SK-N-SH (cell line): Measurements from ENCODE around the gene TMEM35B. TPM values are rescaled to one million over a fixed set of nuclear protein-coding genes. Genes with fewer than 3 reads are reported as not detected.

Source experiments
- CTCF ChIA-PET: fragments of 300-600, 350-600 bp; formaldehyde crosslinking; extraction: SDS; loops from one replicate; lab custom pipeline; 2021; lab: Yijun Ruan, JAX
- POLR2A ChIA-PET: fragments of 350-600 bp; sonication (Branson Sonifier 250); formaldehyde crosslinking; extraction: SDS; loops from one replicate; lab custom pipeline; 2020; ENCODE audit warnings: antibody characterized with exemption, inconsistent platforms; lab: Yijun Ruan, JAX
- DNase-seq: peaks from one replicate; pipeline ENCODE4 v3.0.0; 2012
- H2AFZ ChIP-seq: fragments of 200-600 bp; sonication (generic); 2 replicates; pipeline ENCODE4 v1.8.1; 2016; ENCODE audit warnings: antibody characterized with exemption, mild to moderate bottlenecking, low read depth
- H3F3A ChIP-seq: fragments of 200-600 bp; sonication (generic); replicated peaks from 2 replicates; pipeline ENCODE3; 2016; ENCODE audit warnings: antibody characterized with exemption, mild to moderate bottlenecking; ENCODE audit not compliant: insufficient read depth
- H3K27ac ChIP-seq, 2 experiments: fragments of 200-500 bp in 1 of 2; fragments of 200-600 bp in 1 of 2; sonication (Bioruptor generic) in 1 of 2; sonication (generic), shearing (Covaris generic) in 1 of 2; 2 replicates each; pipeline versions ENCODE4 v1.5.1 to v1.6.1; 2014 to 2016; ENCODE audit warnings: low read depth in 2 of 2, inconsistent platforms in 1 of 2, low read length in 1 of 2, mild to moderate bottlenecking in 1 of 2, mixed read lengths in 1 of 2
- H3K27me3 ChIP-seq: fragments of 200-600 bp; sonication (generic), shearing (Covaris generic); 2 replicates; pipeline ENCODE4 v1.6.1; 2016; ENCODE audit warnings: mixed run types; ENCODE audit not compliant: insufficient read depth
- H3K36me3 ChIP-seq, 2 experiments: fragments of 200-500 bp in 1 of 2; fragments of 200-600 bp in 1 of 2; sonication (Bioruptor generic) in 1 of 2; sonication (generic) in 1 of 2; replicated peaks in 1 of 2; 2 replicates each; pipeline versions ENCODE3 to v1.5.1; 2014 to 2016; ENCODE audit warnings: low read length in 1 of 2, mild to moderate bottlenecking in 1 of 2; ENCODE audit not compliant: insufficient read depth in 2 of 2, control insufficient read depth in 1 of 2
- H3K4me1 ChIP-seq, 2 experiments: fragments of 200-500 bp in 1 of 2; fragments of 200-600 bp in 1 of 2; sonication (Bioruptor generic) in 1 of 2; sonication (generic), shearing (Covaris generic) in 1 of 2; 2 replicates each; pipeline versions ENCODE4 v1.5.1 to v1.6.1; 2014 to 2016; ENCODE audit warnings: low read depth in 1 of 2, low read length in 1 of 2, mixed run types in 1 of 2; ENCODE audit not compliant: insufficient read depth in 2 of 2, control insufficient read depth in 1 of 2
- H3K4me2 ChIP-seq: fragments of 200-600 bp; sonication (generic), shearing (Covaris generic); 2 replicates; pipeline ENCODE4 v1.6.1; 2017; ENCODE audit warnings: mixed run types
- H3K4me3 ChIP-seq, 2 experiments: fragments of 200-500 bp in 1 of 2; fragments of 200-600 bp in 1 of 2; sonication (Bioruptor generic) in 1 of 2; sonication (generic), shearing (Covaris generic) in 1 of 2; 2 replicates each; pipeline versions ENCODE4 v1.5.1 to v1.8.1; 2014 to 2016; ENCODE audit warnings: low read depth in 2 of 2, inconsistent platforms in 1 of 2, low read length in 1 of 2, mild to moderate bottlenecking in 1 of 2, mixed read lengths in 1 of 2, moderate library complexity in 1 of 2
- H3K79me2 ChIP-seq: fragments of 200-600 bp; sonication (generic); 2 replicates; pipeline ENCODE4 v1.8.1; 2017; ENCODE audit warnings: mild to moderate bottlenecking; ENCODE audit not compliant: insufficient read depth
- H3K9ac ChIP-seq: fragments of 200-600 bp; sonication (generic); 2 replicates; pipeline ENCODE4 v1.6.1; 2017; ENCODE audit warnings: mixed run types
- H3K9me2 ChIP-seq: fragments of 200-600 bp; sonication (generic); 2 replicates; pipeline ENCODE4 v1.6.1; 2017; ENCODE audit warnings: mixed run types
- H3K9me3 ChIP-seq: fragments of 200-600 bp; sonication (generic); 2 replicates; pipeline ENCODE4 v1.6.1; 2017; ENCODE audit warnings: mixed run types, mild to moderate bottlenecking, moderate library complexity
- H4K20me1 ChIP-seq: fragments of 200-600 bp; sonication (generic); 2 replicates; pipeline ENCODE4 v1.6.1; 2017; ENCODE audit warnings: mild to moderate bottlenecking, mixed run types; ENCODE audit not compliant: insufficient read depth
- CHD2 ChIP-seq: fragments of 150-350 bp; IDR thresholded peaks from 2 replicates; pipeline ENCODE4 v1.6.1; 2018; ENCODE audit warnings: low read length; ENCODE audit not compliant: partially characterized antibody
- ELF1 ChIP-seq: IDR thresholded peaks from 2 replicates; pipeline ENCODE4 v1.4.0; 2012
- FOXM1 ChIP-seq: IDR thresholded peaks from 2 replicates; pipeline ENCODE4 v1.4.0; 2012; ENCODE audit warnings: low read depth, mild to moderate bottlenecking
- MEF2A ChIP-seq: IDR thresholded peaks from 2 replicates; pipeline ENCODE4 v1.4.0; 2012; ENCODE audit warnings: low read depth, borderline replicate concordance
- MXI1 ChIP-seq: IDR thresholded peaks from 2 replicates; pipeline ENCODE4 v1.6.1; 2012; ENCODE audit warnings: mild to moderate bottlenecking, low read depth, low read length, improper control_type of control experiment
- NFIC ChIP-seq: IDR thresholded peaks from 2 replicates; pipeline ENCODE4 v1.4.0; 2012; ENCODE audit warnings: borderline replicate concordance
- POLR2AphosphoS5 ChIP-seq: IDR thresholded peaks from 2 replicates; pipeline ENCODE4 v1.6.1; 2012; ENCODE audit warnings: low read depth, low read length
- RXRA ChIP-seq: IDR thresholded peaks from 2 replicates; pipeline ENCODE4 v1.4.0; 2012; ENCODE audit warnings: low read depth, mild to moderate bottlenecking, borderline replicate concordance
- YY1 ChIP-seq: IDR thresholded peaks from 2 replicates; pipeline ENCODE4 v1.4.0; 2012; ENCODE audit warnings: low read depth, mild to moderate bottlenecking
- WGBS: methylation state at CpG from one replicate; pipeline ENCODE4 v1.1.6; 2017; ENCODE audit warnings: low lambda C conversion rate; 5-methylcytosine and 5-hydroxymethylcytosine counted together
- polyA plus RNA-seq, 3 experiments: library from polyadenylated mRNA; depleted of rRNA; stranded (reverse); fragments of >200 nt; gene quantifications; 2 replicates each; pipeline ENCODE4 v1.2.3, GENCODE V29; 2012
- TF ChIP-seq, protein P1 (sequence below): IDR thresholded peaks from 2 replicates; pipeline ENCODE4; 2012
- TF ChIP-seq, protein P2 (sequence below): IDR thresholded peaks from 2 replicates; pipeline ENCODE4 v1.4.0; 2012; ENCODE audit warnings: low read depth
- TF ChIP-seq, protein P3 (sequence below): IDR thresholded peaks from 2 replicates; pipeline ENCODE4 v1.6.1; 2012; ENCODE audit warnings: mild to moderate bottlenecking, low read depth, low read length, moderate library complexity
- TF ChIP-seq, protein P4 (sequence below): IDR thresholded peaks from 2 replicates; pipeline ENCODE4 v1.4.0; 2012; ENCODE audit warnings: low read depth, borderline replicate concordance
- TF ChIP-seq, protein P5 (sequence below): IDR thresholded peaks from 2 replicates; pipeline ENCODE4 v1.4.0; 2012; ENCODE audit warnings: low read depth, borderline replicate concordance

Gene TMEM35B
- polyA plus RNA-seq, 1 of the 3 experiments (the other 2 are of a cell fraction) = 47.4 TPM

DNA sequence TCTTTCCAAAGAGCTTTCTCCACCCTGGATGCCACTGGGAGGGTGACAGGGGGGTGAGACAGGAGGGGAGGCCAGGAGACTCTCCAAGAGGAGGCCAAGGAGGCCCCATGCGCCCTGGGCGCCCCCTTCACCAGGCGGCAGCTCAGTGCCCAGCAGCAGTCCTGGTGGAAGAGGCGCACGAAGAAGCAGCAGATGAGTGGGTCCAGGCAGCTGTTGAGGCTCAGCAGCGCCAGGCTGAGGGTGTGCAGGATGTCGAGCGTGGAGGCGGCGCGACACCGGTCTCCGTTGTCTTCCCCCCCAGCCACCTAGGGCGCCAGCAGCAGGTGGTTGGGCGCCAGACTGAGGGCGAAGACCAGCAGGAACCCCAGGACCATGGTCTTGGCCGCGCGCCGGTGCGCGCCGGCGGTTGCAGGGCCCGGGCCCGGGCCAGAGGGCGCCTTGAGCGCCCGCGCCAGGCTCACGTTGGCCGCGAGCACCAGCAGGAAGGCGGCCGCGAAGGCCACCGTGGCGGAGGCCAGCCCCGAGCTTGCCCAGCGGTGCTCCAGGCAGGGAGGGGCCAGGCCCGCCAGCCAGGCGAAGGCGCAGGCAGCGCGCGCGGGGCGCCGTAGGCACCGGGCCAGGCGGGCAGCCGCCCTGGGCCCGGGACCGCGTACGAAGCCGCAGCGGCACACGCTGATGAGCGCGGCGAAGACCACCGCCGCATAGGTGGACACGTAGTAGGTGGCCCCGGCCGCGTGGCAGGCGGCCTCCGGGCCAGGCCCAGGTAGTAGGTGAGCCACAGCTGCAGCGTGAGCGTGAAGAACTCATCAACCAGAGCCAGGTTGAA is 8.6 kb downstream of the TMEM35B start:
- H3K4me2 ChIP-seq = no peak overlapping the region
- no peak overlapping the region for H2AFZ ChIP-seq
- no peaks in the 10 kb centered on the region for H3K27me3 ChIP-seq
- 98% methylated on average over 38 of the region's 72 CpGs for WGBS
- no peak for DNase-seq
- peaks cover 0 to 10% of the 10 kb centered on the region in 2 experiments; a peak in 1 of 4 replicates for H3K4me1 ChIP-seq
- TF ChIP-seq, protein P1, sequence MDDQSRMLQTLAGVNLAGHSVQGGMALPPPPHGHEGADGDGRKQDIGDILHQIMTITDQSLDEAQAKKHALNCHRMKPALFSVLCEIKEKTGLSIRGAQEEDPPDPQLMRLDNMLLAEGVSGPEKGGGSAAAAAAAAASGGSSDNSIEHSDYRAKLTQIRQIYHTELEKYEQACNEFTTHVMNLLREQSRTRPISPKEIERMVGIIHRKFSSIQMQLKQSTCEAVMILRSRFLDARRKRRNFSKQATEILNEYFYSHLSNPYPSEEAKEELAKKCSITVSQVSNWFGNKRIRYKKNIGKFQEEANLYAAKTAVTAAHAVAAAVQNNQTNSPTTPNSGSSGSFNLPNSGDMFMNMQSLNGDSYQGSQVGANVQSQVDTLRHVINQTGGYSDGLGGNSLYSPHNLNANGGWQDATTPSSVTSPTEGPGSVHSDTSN = no peak
- TF ChIP-seq ELF1 (no peak), MXI1 (no peak), FOXM1 (no peak), NFIC (no peak), MEF2A (no peak), RXRA (no peak), CHD2 (no peak), YY1 (no peak), POLR2AphosphoS5 (no peak)
- TF ChIP-seq, protein P2, sequence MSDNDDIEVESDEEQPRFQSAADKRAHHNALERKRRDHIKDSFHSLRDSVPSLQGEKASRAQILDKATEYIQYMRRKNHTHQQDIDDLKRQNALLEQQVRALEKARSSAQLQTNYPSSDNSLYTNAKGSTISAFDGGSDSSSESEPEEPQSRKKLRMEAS = no peak
- TF ChIP-seq, protein P3, sequence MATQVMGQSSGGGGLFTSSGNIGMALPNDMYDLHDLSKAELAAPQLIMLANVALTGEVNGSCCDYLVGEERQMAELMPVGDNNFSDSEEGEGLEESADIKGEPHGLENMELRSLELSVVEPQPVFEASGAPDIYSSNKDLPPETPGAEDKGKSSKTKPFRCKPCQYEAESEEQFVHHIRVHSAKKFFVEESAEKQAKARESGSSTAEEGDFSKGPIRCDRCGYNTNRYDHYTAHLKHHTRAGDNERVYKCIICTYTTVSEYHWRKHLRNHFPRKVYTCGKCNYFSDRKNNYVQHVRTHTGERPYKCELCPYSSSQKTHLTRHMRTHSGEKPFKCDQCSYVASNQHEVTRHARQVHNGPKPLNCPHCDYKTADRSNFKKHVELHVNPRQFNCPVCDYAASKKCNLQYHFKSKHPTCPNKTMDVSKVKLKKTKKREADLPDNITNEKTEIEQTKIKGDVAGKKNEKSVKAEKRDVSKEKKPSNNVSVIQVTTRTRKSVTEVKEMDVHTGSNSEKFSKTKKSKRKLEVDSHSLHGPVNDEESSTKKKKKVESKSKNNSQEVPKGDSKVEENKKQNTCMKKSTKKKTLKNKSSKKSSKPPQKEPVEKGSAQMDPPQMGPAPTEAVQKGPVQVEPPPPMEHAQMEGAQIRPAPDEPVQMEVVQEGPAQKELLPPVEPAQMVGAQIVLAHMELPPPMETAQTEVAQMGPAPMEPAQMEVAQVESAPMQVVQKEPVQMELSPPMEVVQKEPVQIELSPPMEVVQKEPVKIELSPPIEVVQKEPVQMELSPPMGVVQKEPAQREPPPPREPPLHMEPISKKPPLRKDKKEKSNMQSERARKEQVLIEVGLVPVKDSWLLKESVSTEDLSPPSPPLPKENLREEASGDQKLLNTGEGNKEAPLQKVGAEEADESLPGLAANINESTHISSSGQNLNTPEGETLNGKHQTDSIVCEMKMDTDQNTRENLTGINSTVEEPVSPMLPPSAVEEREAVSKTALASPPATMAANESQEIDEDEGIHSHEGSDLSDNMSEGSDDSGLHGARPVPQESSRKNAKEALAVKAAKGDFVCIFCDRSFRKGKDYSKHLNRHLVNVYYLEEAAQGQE = no peak
- TF ChIP-seq, protein P4, sequence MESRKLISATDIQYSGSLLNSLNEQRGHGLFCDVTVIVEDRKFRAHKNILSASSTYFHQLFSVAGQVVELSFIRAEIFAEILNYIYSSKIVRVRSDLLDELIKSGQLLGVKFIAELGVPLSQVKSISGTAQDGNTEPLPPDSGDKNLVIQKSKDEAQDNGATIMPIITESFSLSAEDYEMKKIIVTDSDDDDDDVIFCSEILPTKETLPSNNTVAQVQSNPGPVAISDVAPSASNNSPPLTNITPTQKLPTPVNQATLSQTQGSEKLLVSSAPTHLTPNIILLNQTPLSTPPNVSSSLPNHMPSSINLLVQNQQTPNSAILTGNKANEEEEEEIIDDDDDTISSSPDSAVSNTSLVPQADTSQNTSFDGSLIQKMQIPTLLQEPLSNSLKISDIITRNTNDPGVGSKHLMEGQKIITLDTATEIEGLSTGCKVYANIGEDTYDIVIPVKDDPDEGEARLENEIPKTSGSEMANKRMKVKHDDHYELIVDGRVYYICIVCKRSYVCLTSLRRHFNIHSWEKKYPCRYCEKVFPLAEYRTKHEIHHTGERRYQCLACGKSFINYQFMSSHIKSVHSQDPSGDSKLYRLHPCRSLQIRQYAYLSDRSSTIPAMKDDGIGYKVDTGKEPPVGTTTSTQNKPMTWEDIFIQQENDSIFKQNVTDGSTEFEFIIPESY = no peak
- TF ChIP-seq, protein P5, sequence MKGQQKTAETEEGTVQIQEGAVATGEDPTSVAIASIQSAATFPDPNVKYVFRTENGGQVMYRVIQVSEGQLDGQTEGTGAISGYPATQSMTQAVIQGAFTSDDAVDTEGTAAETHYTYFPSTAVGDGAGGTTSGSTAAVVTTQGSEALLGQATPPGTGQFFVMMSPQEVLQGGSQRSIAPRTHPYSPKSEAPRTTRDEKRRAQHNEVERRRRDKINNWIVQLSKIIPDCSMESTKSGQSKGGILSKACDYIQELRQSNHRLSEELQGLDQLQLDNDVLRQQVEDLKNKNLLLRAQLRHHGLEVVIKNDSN = no peak
- ChIA-PET CTCF (interaction anchor here (0.5 to 2.5 kb wide), 2 partner anchors 9 kb away, joined by 3 to 11 read pairs; partner anchors contain the start of gene TMEM35B), POLR2A (no interaction called here)
- no peaks in the 10 kb centered on the region for H3K9me2 ChIP-seq
- no peak overlapping the region for H3K4me3 ChIP-seq
- peaks cover under 1 to 7% of the 10 kb centered on the region in 2 experiments for H3K36me3 ChIP-seq
- H3K9me3 ChIP-seq = no peaks in the 10 kb centered on the region
- H3K9ac ChIP-seq = no peak overlapping the region
- H4K20me1 ChIP-seq = no peaks in the 10 kb centered on the region
- H3K79me2 ChIP-seq = peaks cover 9% of the 10 kb centered on the region; the same call in 1 of the 2 replicates
- H3K27ac ChIP-seq = no peak overlapping the region
- no peaks in the 10 kb centered on the region for H3F3A ChIP-seq
